Adrenal gland (tissue), 12 donors: ENCODE data around the gene L3MBTL3. TPM values are rescaled to one million over a fixed set of nuclear protein-coding genes. Genes with fewer than 3 reads are reported as not detected.
A peak's percentile ranks its signal among the peaks of the same experiment; 100 is the strongest.
"Not testable (repeated sequence)": the region's sequence is repeated elsewhere in the genome, so short reads cannot be mapped to it uniquely, and the experiment has no call there.

Experiments used
- DNase-seq, 7 donors: peaks; one replicate each; pipeline ENCODE4 v3.0.0-alpha.2; 2019 to 2020
- H3K27ac ChIP-seq, 5 donors: fragments of 200-600 bp; sonication (generic) in 4 of 5; 1 replicate in 3 of 5; 2 replicates in 2 of 5; pipeline versions ENCODE4 v1.5.1 to v1.8.0; 2016 to 2020; ENCODE audit warnings: mild to moderate bottlenecking in 1 of 5
- H3K27me3 ChIP-seq: fragments of 200-600 bp; 2 replicates; pipeline ENCODE4 v1.8.0; 2021
- H3K36me3 ChIP-seq, 2 donors: fragments of 200-600 bp; replicated peaks in 1 of 2; 1 replicate in 1 of 2; 2 replicates in 1 of 2; pipeline versions ENCODE4 v1.5.1 to v1.8.0; 2018 to 2022
- H3K4me1 ChIP-seq, 2 donors: fragments of 200-600 bp; replicated peaks in 1 of 2; 1 replicate in 1 of 2; 2 replicates in 1 of 2; pipeline versions ENCODE4 v1.5.1 to v1.8.0; 2018 to 2021
- H3K4me3 ChIP-seq, 4 donors: fragments of 200-600 bp; sonication (generic) in 3 of 4; one replicate each; pipeline ENCODE4 v1.5.1; 2016 to 2018
- H3K9me3 ChIP-seq, 3 donors: fragments of 200-600 bp; sonication (generic) in 1 of 3; replicated peaks in 1 of 3; 1 replicate in 2 of 3; 2 replicates in 1 of 3; pipeline versions ENCODE4 v1.5.1 to v1.8.0; 2016 to 2021
- POLR2A ChIP-seq, 2 donors: fragments of 450-650 bp; IDR thresholded peaks; one replicate each; pipeline ENCODE4 v1.6.1; 2017; ENCODE audit warnings: antibody characterized with exemption in 2 of 2, mild to moderate bottlenecking in 2 of 2, moderate library complexity in 1 of 2
- whole genome bisulfite sequencing, 4 donors: extraction: QIAGEN DNeasy Blood & Tissue Kit in 2 of 4; methylation state at CpG; one replicate each; pipeline versions ENCODE4 v1.1.5 to v1.1.7; 2013 to 2017; 5-methylcytosine and 5-hydroxymethylcytosine counted together
- intact Hi-C, 2 donors: fragments of 100-400 bp; cut with DNase I; formaldehyde crosslinking; loops; one replicate each; pipeline versions ENCODE4 v1.14.1 to v1.15.0; 2022 to 2023
- polyA plus RNA-seq, 3 donors: library from polyadenylated mRNA; stranded (reverse); fragments of 200-250 nt in 2 of 3; fragments of 350-450 nt in 1 of 3; fragmentation: Illumina TruSeq in 1 of 3; extraction: RNeasy Lipid Tissue Mini Kit (QIAGEN cat#74804) in 1 of 3; gene quantifications; one replicate each; pipeline ENCODE4 v1.2.3, GENCODE V29; 2013 to 2014
- total RNA-seq, 9 donors: library from RNA; depleted of rRNA in 4 of 9; stranded (reverse); fragments of >200 nt in 4 of 9; fragments of 120-200 nt in 1 of 9; fragmentation: NEBNext Ultra II Directional in 1 of 9; extraction: Animal tissue kit (Norgen Biotek cat#: 25700) in 1 of 9; gene quantifications; one replicate each; pipeline versions ENCODE4 v1.1.0 to v1.2.4, GENCODE V29; 2013 to 2023
- TF ChIP-seq, protein P1 (sequence below), 6 experiments: fragments of 450-650 bp in 4 of 6; fragments of 200-600 bp in 2 of 6; sonication (generic) in 1 of 6; IDR thresholded peaks; 1 replicate in 5 of 6; 2 replicates in 1 of 6; pipeline versions ENCODE4 v1.5.1 to v1.8.0; 2016 to 2021; ENCODE audit warnings: antibody characterized with exemption in 6 of 6, mild to moderate bottlenecking in 2 of 6, moderate library complexity in 1 of 6
- donor health status: healthy with polysubstance abuse.
- donor health status: Bipolar disorder and iron deficiency.
- donor health status: DM: yes; HTN: yes; CAD: no.
- donor health status: DM: no; HTN: no; CAD: no.
- donor health status: DM: no; HTN: no; CAD: no.
- donor health status: DM: yes; HTN: yes; CAD: no.

L3MBTL3 gene
- total and polyA plus RNA-seq, 12 donors = 7.2 to 32.5 (median 17.3) TPM

DNA sequence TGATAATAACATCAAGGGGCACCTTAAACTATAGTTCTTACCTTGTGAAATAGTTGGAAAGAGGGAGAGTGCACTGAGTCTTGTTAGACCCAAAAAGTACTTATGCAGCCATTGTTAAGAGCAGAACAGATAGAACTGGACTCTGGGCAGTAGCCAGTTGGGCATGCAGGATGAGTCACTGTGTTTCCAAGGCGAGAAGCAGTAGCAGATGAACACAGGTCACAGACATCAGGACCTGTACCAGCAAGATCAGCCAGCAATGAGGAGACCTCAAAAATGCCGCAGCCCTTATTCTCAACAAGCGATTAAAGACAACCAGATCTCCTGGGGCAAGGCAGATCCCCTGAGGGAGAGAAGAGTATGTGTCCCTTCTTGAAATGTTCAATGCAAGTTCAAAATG is 125.3 kb downstream of the L3MBTL3 start:
- TF ChIP-seq, protein P1, sequence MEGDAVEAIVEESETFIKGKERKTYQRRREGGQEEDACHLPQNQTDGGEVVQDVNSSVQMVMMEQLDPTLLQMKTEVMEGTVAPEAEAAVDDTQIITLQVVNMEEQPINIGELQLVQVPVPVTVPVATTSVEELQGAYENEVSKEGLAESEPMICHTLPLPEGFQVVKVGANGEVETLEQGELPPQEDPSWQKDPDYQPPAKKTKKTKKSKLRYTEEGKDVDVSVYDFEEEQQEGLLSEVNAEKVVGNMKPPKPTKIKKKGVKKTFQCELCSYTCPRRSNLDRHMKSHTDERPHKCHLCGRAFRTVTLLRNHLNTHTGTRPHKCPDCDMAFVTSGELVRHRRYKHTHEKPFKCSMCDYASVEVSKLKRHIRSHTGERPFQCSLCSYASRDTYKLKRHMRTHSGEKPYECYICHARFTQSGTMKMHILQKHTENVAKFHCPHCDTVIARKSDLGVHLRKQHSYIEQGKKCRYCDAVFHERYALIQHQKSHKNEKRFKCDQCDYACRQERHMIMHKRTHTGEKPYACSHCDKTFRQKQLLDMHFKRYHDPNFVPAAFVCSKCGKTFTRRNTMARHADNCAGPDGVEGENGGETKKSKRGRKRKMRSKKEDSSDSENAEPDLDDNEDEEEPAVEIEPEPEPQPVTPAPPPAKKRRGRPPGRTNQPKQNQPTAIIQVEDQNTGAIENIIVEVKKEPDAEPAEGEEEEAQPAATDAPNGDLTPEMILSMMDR (IDR thresholded peaks at IDR 0.05) = no peak
- TF ChIP-seq POLR2A (IDR thresholded peaks at IDR 0.05) = no peak
- 67 to 86% (median 76%) methylated on average over 2 to 3 of the region's 3 CpGs for WGBS, 4 donors
- intact Hi-C loops = no loop called here

GRCh38 chr6:130147111-130147510 is 128.7 kb downstream of the L3MBTL3 start:
- H3K36me3 ChIP-seq = no peaks in the 10 kb centered on the region
- 87 to 95% (median 90%) methylated on average over 3 of the region's 3 CpGs for WGBS, 4 donors
- intact Hi-C loops = no loop called here
- H3K4me3 ChIP-seq = no peak overlapping the region
- no peaks in the 10 kb centered on the region for H3K4me1 ChIP-seq
- no peak overlapping the region for H3K27ac ChIP-seq
- DNase-seq = no peak
- no peaks in the 10 kb centered on the region for H3K9me3 ChIP-seq
- H3K27me3 ChIP-seq = no peaks in the 10 kb centered on the region
- TF ChIP-seq, protein P1 (IDR thresholded peaks at IDR 0.05) = no peak
- no peak for TF ChIP-seq POLR2A (IDR thresholded peaks at IDR 0.05)

More for the DNA sequence above, 125.3 kb downstream of the L3MBTL3 start:
- no peaks in the 10 kb centered on the region for H3K36me3 ChIP-seq
- H3K27ac ChIP-seq = peak overlapping the region in 1 of 5 donors; percentile 13
- H3K9me3 ChIP-seq = no peaks in the 10 kb centered on the region
- peaks cover 0 to 17% of the 10 kb centered on the region in 2 donors for H3K4me1 ChIP-seq
- no peak overlapping the region for H3K4me3 ChIP-seq
- no peaks in the 10 kb centered on the region for H3K27me3 ChIP-seq
- peak; percentile 30 to 72 (median 58) for DNase-seq

DNA sequence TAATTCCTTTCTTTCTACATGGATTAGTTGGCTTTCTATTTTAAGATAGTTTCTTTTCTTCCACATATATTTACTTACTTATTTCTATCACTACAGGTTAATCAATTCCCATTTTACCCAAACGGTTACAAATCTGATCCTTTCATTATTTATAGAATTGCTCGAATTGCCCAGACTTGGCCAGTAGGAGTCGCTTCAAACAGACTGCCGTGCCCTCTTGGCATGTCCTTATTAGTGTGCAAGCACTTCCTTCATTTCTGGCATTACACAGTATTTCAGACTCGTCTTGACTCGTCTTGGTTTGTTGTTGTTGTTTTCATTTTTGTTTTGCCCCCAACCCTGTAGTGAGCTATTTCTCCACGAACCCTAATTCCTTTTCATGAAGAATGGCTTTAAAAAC is 129.8 kb downstream of the L3MBTL3 start:
- no peak for DNase-seq
- H3K36me3 ChIP-seq = no peaks in the 10 kb centered on the region
- intact Hi-C loops = no loop called here

GRCh38 chr6:130149016-130149415 is 130.6 kb downstream of the L3MBTL3 start:
- 91 to 98% (median 93%) methylated on average over 2 of the region's 2 CpGs for WGBS, 4 donors
- intact Hi-C loops = not testable (repeated sequence)

More for the DNA sequence above, 129.8 kb downstream of the L3MBTL3 start:
- 80 to 94% (median 89%) methylated on average over 7 of the region's 7 CpGs for WGBS, 4 donors
- no peaks in the 10 kb centered on the region for H3K27me3 ChIP-seq
- H3K9me3 ChIP-seq = no peaks in the 10 kb centered on the region
- no peaks in the 10 kb centered on the region for H3K4me1 ChIP-seq
- no peak overlapping the region for H3K27ac ChIP-seq
- TF ChIP-seq POLR2A (IDR thresholded peaks at IDR 0.05) = no peak
- TF ChIP-seq, protein P1 (IDR thresholded peaks at IDR 0.05) = no peak
- H3K4me3 ChIP-seq = no peak overlapping the region

DNA sequence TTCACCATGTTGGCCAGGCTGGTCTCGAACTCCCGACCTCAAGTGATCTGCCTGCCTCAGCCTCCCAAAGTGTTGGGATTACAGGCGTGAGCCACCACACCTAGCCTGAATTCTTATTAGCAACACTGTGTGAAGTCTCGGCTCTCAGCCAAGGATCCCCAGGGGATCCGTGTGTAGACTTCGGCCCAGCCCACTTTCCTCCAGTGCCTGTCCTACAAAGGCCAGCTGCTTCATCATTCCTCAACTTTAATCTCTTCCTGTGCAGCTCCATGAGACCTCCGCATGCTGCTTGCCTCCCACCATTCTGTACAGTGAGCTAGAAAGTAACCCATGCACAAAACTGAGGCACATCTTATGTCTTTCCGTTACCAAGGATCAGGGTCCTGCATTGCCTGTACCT is 132.5 kb downstream of the L3MBTL3 start:
- no peak for DNase-seq
- Histone ChIP-seq H3K4me1 (no peaks in the 10 kb centered on the region), H3K27me3 (no peaks in the 10 kb centered on the region), H3K36me3 (no peaks in the 10 kb centered on the region), H3K9me3 (no peaks in the 10 kb centered on the region), H3K4me3 (no peak overlapping the region), H3K27ac (no peak overlapping the region)
- TF ChIP-seq POLR2A (IDR thresholded peaks at IDR 0.05) = no peak
- TF ChIP-seq, protein P1 (IDR thresholded peaks at IDR 0.05) = no peak
- intact Hi-C loops = no loop called here
- WGBS, 4 donors = 79 to 83% (median 81%) methylated on average over 6 to 8 of the region's 8 CpGs

More at GRCh38 chr6:130149016-130149415, 130.6 kb downstream of the L3MBTL3 start:
- H3K4me1 ChIP-seq, H3K9me3 ChIP-seq, H3K4me3 ChIP-seq, H3K27me3 ChIP-seq, DNase-seq, H3K27ac ChIP-seq, H3K36me3 ChIP-seq: not testable (repeated sequence)
